NCI-H1930 (cell line): Measurements from ENCODE around the gene OTUD5.
"Not testable (repeated sequence)": the region's sequence is repeated elsewhere in the genome, so short reads cannot be mapped to it uniquely, and the experiment has no call there.

Experiments
- DNase-seq, 2 experiments: peaks; one replicate each; lab custom pipeline; 2025; lab: John Stamatoyannopoulos, UW

The OTUD5 gene

GRCh38 chrX:48890296-48890925 lies 67.0 kb downstream of the OTUD5 start:
- DNase-seq: no peak

GRCh38 chrX:48886586-48886985 lies 70.8 kb downstream of the OTUD5 start:
- not testable (repeated sequence) for DNase-seq

GRCh38 chrX:48883729-48884128 lies 73.7 kb downstream of the OTUD5 start:
- DNase-seq: no peak

- DNase-seq: not testable (repeated sequence)
Measured at GRCh38 chrX:48876944-48877343, 80.5 kb downstream of the OTUD5 start.
